Heart left ventricle (tissue), 13 donors: ENCODE results near the gene UBE2F.

ENCODE experiments used
- POLR2A ChIP-seq, 2 donors: fragments of 450-650 bp; IDR thresholded peaks; one replicate each; pipeline ENCODE4 v1.6.1; 2017; ENCODE audit warnings: antibody characterized with exemption in 2 of 2, mild to moderate bottlenecking in 2 of 2, moderate library complexity in 2 of 2
- TF ChIP-seq, protein P1 (sequence below), 12 donors: fragments of 200-600 bp; sonication (generic) in 4 of 12; IDR thresholded peaks; one replicate each; pipeline versions ENCODE4 v1.5.0 to v1.8.0; 2018 to 2022; ENCODE audit warnings: antibody characterized with exemption in 12 of 12, mild to moderate bottlenecking in 5 of 12
- donor health status: ischemic (EF 13 %, LVEDD 7.1; RV severe dilation, severe dysfunction).
- donor health status: DM: no; HTN: yes; CAD: no.
- donor health status: DM: no; HTN: no; CAD: no.
- donor health status: ischemic (EF 25% LVEDD 6.9; RV normal size, moderate dysfunction).
- donor health status: ischemic (EF 25% LVEDD 5.7; RV mildly dilated, moderate dysfunction).
- donor health status: ischemic (EF 35%, LVEDD 5.7; RV mildly dilated, moderate dysfunction).
- donor health status: nonischemic (EF 11% LVEDD 7.7; RV severe dilation, severe dysfunction).
- donor health status: DM: yes; HTN: yes; CAD: no.
- donor health status: PGD.
- donor health status: ischemic (EF 29% LVEDD 5.4; RV normal size, mild dysfunction).
- donor health status: nonischemic (EF 23%, LVEDD 6.1; RV moderate dilation, normal function).

DNA sequence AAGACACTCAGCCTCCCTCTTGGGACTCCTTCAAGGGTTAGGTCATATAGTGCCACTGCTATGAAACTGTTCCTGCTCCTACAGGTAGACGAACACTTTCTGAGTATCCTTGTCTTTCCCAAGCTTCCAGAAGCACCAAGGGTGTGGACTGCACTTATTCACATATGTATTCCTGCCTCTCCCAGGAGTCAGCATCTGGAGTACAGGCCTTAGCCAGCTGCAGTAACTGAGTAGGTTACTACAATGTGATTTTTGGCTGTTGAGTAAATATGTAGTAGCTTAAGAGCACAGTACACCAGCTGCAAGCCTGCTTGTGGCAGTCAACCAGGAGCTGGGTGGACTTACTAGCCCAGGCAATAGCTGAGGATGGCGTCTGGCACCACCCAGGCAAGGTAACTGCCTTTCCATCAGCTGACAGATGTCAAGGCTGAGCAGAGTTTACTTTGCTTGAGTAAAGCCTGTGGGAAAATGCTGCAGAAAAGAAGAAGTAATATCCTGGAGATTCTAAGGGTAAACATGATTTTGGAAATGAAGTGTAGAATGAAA lies 80.0 kb downstream of the UBE2F start:
- TF ChIP-seq, protein P1, sequence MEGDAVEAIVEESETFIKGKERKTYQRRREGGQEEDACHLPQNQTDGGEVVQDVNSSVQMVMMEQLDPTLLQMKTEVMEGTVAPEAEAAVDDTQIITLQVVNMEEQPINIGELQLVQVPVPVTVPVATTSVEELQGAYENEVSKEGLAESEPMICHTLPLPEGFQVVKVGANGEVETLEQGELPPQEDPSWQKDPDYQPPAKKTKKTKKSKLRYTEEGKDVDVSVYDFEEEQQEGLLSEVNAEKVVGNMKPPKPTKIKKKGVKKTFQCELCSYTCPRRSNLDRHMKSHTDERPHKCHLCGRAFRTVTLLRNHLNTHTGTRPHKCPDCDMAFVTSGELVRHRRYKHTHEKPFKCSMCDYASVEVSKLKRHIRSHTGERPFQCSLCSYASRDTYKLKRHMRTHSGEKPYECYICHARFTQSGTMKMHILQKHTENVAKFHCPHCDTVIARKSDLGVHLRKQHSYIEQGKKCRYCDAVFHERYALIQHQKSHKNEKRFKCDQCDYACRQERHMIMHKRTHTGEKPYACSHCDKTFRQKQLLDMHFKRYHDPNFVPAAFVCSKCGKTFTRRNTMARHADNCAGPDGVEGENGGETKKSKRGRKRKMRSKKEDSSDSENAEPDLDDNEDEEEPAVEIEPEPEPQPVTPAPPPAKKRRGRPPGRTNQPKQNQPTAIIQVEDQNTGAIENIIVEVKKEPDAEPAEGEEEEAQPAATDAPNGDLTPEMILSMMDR (IDR thresholded peaks at IDR 0.05) = no peak
- TF ChIP-seq POLR2A (IDR thresholded peaks at IDR 0.05) = no peak
